Esophagus muscularis mucosa (tissue), 4 donors: ENCODE measurements around the gene RNASEH1.

Source experiments
- EP300 ChIP-seq: sonication (generic); formaldehyde crosslinking; IDR thresholded peaks from one replicate; pipeline ENCODE4 v1.6.1; 2017; ENCODE audit warnings: antibody characterized with exemption
- POLR2A ChIP-seq: fragments of 450-650 bp; IDR thresholded peaks from one replicate; pipeline ENCODE4 v1.6.1; 2017; ENCODE audit warnings: antibody characterized with exemption, moderate library complexity, mild to moderate bottlenecking, low read depth
- POLR2AphosphoS5 ChIP-seq, 2 donors: sonication (generic); formaldehyde crosslinking; IDR thresholded peaks; one replicate each; pipeline ENCODE4 v1.6.1; 2017; ENCODE audit warnings: antibody characterized with exemption in 2 of 2
- TF ChIP-seq, protein P1 (sequence below), 3 experiments: fragments of 200-600 bp in 2 of 3; fragments of 450-650 bp in 1 of 3; sonication (generic) in 2 of 3; IDR thresholded peaks; one replicate each; pipeline ENCODE4 v1.5.1; 2017 to 2019; ENCODE audit warnings: antibody characterized with exemption in 3 of 3, mild to moderate bottlenecking in 2 of 3, moderate library complexity in 1 of 3

GRCh38 chr2:3571284-3571683 is 13.2 kb upstream of the RNASEH1 start:
- TF ChIP-seq, protein P1, sequence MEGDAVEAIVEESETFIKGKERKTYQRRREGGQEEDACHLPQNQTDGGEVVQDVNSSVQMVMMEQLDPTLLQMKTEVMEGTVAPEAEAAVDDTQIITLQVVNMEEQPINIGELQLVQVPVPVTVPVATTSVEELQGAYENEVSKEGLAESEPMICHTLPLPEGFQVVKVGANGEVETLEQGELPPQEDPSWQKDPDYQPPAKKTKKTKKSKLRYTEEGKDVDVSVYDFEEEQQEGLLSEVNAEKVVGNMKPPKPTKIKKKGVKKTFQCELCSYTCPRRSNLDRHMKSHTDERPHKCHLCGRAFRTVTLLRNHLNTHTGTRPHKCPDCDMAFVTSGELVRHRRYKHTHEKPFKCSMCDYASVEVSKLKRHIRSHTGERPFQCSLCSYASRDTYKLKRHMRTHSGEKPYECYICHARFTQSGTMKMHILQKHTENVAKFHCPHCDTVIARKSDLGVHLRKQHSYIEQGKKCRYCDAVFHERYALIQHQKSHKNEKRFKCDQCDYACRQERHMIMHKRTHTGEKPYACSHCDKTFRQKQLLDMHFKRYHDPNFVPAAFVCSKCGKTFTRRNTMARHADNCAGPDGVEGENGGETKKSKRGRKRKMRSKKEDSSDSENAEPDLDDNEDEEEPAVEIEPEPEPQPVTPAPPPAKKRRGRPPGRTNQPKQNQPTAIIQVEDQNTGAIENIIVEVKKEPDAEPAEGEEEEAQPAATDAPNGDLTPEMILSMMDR (IDR thresholded peaks at IDR 0.05): no peak
- no peak for TF ChIP-seq POLR2AphosphoS5 (IDR thresholded peaks at IDR 0.05)
- TF ChIP-seq POLR2A: no peak
- no peak for TF ChIP-seq EP300
